DND-41 (cell line): ENCODE results near the gene TRERF1.

ENCODE experiments used
- ATAC-seq: fragments of 200-7000 bp; cut with Tn5 transposase; 3 replicates; pipeline ENCODE4 v1.9.1; 2021; ENCODE audit warnings: low read depth; ENCODE audit not compliant: insufficient read depth
- DNase-seq: peaks from one replicate; pipeline ENCODE4 v3.0.0-alpha.2; 2020
- H2AFZ ChIP-seq: 2 replicates; pipeline ENCODE4 v1.6.0; 2012; ENCODE audit warnings: low read depth, low read length
- H3K27ac ChIP-seq: 2 replicates; pipeline ENCODE4 v1.5.1; 2012; ENCODE audit warnings: low read length, inconsistent platforms
- H3K27me3 ChIP-seq: fragments of 200-600 bp; sonication (generic); 2 replicates; pipeline ENCODE4 v1.6.0; 2012; ENCODE audit warnings: low read length, mild to moderate bottlenecking, inconsistent platforms; ENCODE audit not compliant: insufficient read depth, poor library complexity
- H3K36me3 ChIP-seq: 2 replicates; pipeline ENCODE4 v1.5.1; 2012; ENCODE audit warnings: low read length, inconsistent platforms; ENCODE audit not compliant: insufficient read depth
- H3K4me1 ChIP-seq: 2 replicates; pipeline ENCODE4 v1.5.1; 2012; ENCODE audit warnings: mild to moderate bottlenecking, low read length; ENCODE audit not compliant: insufficient read depth
- H3K4me2 ChIP-seq: 2 replicates; pipeline ENCODE4 v1.6.0; 2012; ENCODE audit warnings: mild to moderate bottlenecking, moderate library complexity, low read length, inconsistent platforms; ENCODE audit not compliant: insufficient read depth
- H3K4me3 ChIP-seq, 2 experiments: fragments of 200-600 bp in 1 of 2; shearing (Covaris generic) in 1 of 2; 2 replicates each; pipeline ENCODE4 v1.5.1; 2012 to 2016; ENCODE audit warnings: inconsistent platforms in 2 of 2, low read length in 2 of 2, mild to moderate bottlenecking in 2 of 2, low read depth in 1 of 2, moderate library complexity in 1 of 2
- H3K79me2 ChIP-seq: 2 replicates; pipeline ENCODE4 v1.6.0; 2012; ENCODE audit warnings: low read length, inconsistent platforms; ENCODE audit not compliant: insufficient read depth
- H3K9ac ChIP-seq: 2 replicates; pipeline ENCODE4 v1.6.0; 2012; ENCODE audit warnings: low read depth, mild to moderate bottlenecking, inconsistent platforms, low read length, moderate library complexity
- H3K9me3 ChIP-seq: 2 replicates; pipeline ENCODE4 v1.5.1; 2012; ENCODE audit warnings: low read length, moderate library complexity, mild to moderate bottlenecking, inconsistent platforms; ENCODE audit not compliant: insufficient read depth, severe bottlenecking
- H4K20me1 ChIP-seq: 2 replicates; pipeline ENCODE4 v1.6.0; 2012; ENCODE audit warnings: low read length; ENCODE audit not compliant: insufficient read depth
- EZH2 ChIP-seq: IDR thresholded peaks from 3 replicates; pipeline ENCODE4 v1.6.1; 2012; ENCODE audit warnings: borderline replicate concordance, low read depth, mild to moderate bottlenecking, moderate library complexity, low read length, inconsistent platforms; ENCODE audit not compliant: severe bottlenecking
- TF ChIP-seq, protein P1 (sequence below): IDR thresholded peaks from 2 replicates; pipeline ENCODE4 v1.5.1; 2012; ENCODE audit warnings: borderline replicate concordance, low read length, moderate library complexity, mild to moderate bottlenecking; ENCODE audit not compliant: poor library complexity, severe bottlenecking; ENCODE audit errors: extremely low read depth

Gene TRERF1

DNA sequence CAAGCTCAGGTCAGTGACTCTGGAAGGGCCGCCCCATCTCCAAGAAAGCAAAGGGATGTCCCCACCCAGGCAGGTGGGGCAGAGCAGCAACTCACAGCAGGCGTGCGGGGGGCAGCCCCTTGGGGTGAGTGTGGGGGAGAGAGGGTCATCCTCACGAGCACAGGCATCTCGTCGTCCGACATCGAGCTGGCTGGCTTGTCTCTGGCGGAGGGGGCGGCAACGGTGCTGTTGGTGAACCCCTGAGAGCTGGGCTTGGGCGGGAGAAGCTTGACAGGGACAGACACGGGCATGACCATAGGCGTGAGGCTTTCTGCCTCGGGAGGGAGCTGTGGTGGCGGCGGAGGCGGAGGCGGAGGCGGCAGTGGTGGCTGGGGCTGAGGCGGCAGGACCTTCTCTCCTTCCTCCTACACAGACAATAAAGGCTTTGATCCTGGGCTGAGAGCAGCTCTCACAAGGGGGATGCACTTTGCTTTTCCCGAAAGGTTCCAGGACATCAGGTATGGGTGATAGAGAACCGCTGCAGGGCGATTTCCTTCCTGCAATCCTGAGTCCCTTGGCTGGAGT is 188.5 kb downstream of the TRERF1 start:
- H3K9me3 ChIP-seq = no peaks in the 10 kb centered on the region
- H3K9ac ChIP-seq = no peak overlapping the region
- DNase-seq (no peak), ATAC-seq (no peak)
- no peak overlapping the region for H3K27ac ChIP-seq
- no peak overlapping the region for H2AFZ ChIP-seq
- H3K27me3 ChIP-seq = no peaks in the 10 kb centered on the region
- TF ChIP-seq, protein P1, sequence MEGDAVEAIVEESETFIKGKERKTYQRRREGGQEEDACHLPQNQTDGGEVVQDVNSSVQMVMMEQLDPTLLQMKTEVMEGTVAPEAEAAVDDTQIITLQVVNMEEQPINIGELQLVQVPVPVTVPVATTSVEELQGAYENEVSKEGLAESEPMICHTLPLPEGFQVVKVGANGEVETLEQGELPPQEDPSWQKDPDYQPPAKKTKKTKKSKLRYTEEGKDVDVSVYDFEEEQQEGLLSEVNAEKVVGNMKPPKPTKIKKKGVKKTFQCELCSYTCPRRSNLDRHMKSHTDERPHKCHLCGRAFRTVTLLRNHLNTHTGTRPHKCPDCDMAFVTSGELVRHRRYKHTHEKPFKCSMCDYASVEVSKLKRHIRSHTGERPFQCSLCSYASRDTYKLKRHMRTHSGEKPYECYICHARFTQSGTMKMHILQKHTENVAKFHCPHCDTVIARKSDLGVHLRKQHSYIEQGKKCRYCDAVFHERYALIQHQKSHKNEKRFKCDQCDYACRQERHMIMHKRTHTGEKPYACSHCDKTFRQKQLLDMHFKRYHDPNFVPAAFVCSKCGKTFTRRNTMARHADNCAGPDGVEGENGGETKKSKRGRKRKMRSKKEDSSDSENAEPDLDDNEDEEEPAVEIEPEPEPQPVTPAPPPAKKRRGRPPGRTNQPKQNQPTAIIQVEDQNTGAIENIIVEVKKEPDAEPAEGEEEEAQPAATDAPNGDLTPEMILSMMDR = no peak
- no peak for TF ChIP-seq EZH2
- H3K4me2 ChIP-seq = no peak overlapping the region
- no peaks in the 10 kb centered on the region for H3K4me1 ChIP-seq
- no peak overlapping the region for H3K4me3 ChIP-seq
- H4K20me1 ChIP-seq = no peaks in the 10 kb centered on the region
- peaks cover 5% of the 10 kb centered on the region for H3K36me3 ChIP-seq
- H3K79me2 ChIP-seq = no peaks in the 10 kb centered on the region

DNA sequence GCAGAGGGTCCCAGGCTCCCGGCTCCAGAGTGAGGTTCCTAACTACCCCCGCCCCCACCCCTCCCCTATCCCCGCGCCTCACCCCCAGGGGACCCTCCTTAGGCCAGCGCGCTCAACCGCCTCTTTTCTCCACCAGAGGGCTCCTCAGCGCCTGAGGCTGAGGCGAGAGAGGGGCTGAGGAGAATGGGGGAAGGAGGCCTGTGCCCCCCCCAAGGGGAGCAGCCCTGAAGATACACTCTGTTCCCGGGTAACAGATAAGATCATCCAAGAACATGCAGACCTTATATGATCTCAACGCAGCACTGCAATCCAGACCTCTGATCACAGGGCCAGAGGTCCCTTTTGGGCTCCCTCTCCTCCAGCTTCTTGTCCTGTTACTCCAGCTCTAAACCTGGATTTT is 190.8 kb downstream of the TRERF1 start:
- Histone ChIP-seq H4K20me1 (no peaks in the 10 kb centered on the region), H3K9me3 (no peaks in the 10 kb centered on the region), H2AFZ (no peak overlapping the region), H3K4me1 (no peaks in the 10 kb centered on the region), H3K27ac (no peak overlapping the region), H3K4me2 (no peak overlapping the region), H3K4me3 (no peak overlapping the region), H3K9ac (no peak overlapping the region), H3K27me3 (no peaks in the 10 kb centered on the region), H3K36me3 (peaks cover 7% of the 10 kb centered on the region), H3K79me2 (no peaks in the 10 kb centered on the region)
- peak; percentile 83 for ATAC-seq
- peak; percentile 50 for DNase-seq
- no peak for TF ChIP-seq EZH2
- TF ChIP-seq, protein P1 = peak; percentile 68

DNA sequence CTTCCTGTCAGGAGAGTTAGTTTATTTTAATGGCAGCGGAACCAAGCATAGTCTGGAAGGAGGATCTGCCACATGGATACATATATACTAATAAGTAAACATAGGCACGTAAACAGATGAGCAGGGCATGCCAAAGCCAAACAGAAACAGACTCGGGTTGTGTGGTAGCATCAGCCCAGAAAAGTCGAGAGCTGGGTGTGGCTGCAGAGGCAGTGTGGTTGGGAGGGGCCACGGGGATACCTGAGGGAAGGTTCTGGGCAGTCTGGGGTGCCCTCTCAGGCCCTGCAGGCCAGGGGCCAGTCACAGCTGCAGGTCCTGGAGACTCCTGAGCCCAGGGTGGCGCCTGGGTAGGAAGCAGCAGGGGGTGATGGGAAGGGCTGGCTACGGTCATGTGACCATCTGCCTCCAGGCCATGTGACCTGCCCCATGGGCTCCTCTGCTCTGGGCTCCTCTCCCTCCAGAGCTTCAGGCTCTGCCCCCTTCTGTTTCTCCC is 191.3 kb downstream of the TRERF1 start:
- no peak overlapping the region for H3K9ac ChIP-seq
- H2AFZ ChIP-seq = no peak overlapping the region
- DNase-seq = no peak
- H3K4me2 ChIP-seq = no peak overlapping the region
- H3K4me1 ChIP-seq = no peaks in the 10 kb centered on the region
- no peaks in the 10 kb centered on the region for H3K79me2 ChIP-seq
- H3K4me3 ChIP-seq = no peak overlapping the region
- ATAC-seq = peak; percentile 35
- H3K36me3 ChIP-seq = peaks cover 7% of the 10 kb centered on the region
- no peak for TF ChIP-seq EZH2
- no peaks in the 10 kb centered on the region for H3K27me3 ChIP-seq
- H3K9me3 ChIP-seq = no peaks in the 10 kb centered on the region
- H3K27ac ChIP-seq = no peak overlapping the region
- no peaks in the 10 kb centered on the region for H4K20me1 ChIP-seq

DNA sequence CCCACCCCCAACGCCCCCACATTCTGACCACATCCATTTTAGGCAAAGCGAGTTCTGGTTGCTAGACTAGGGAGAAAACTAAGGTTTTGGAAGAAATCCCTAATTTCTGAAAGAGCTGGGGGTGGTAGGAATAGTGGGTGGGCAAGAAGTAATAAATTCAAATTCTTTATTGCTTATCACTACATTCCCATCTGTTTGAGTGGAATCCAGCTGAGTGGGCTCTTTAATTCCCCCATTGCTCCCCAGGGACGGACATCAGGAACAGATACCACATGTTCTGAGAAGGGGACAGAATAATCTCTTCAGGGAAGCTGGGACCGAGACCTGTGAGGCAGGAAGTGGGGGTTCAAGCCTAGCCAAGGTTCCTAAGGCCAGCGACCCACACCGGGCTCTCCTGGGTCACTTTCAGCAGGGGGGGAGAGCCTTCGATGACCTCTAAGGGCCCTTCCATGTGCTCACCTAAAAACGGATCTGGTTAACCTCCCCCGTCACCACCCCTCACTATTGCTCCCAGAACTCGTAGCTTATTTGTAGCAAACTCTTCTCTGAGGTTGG is 191.8 kb downstream of the TRERF1 start:
- DNase-seq (no peak), ATAC-seq (no peak)
- Histone ChIP-seq H3K79me2 (no peaks in the 10 kb centered on the region), H2AFZ (no peak overlapping the region), H3K4me1 (no peaks in the 10 kb centered on the region), H3K4me3 (no peak overlapping the region), H3K4me2 (no peak overlapping the region), H3K27ac (no peak overlapping the region), H4K20me1 (no peaks in the 10 kb centered on the region), H3K9ac (no peak overlapping the region), H3K27me3 (no peaks in the 10 kb centered on the region), H3K9me3 (no peaks in the 10 kb centered on the region), H3K36me3 (peaks cover 7% of the 10 kb centered on the region)
- TF ChIP-seq EZH2 = no peak
- TF ChIP-seq, protein P1 = no peak
